GM23248 (cell line): ENCODE data around the gene ARSG. TPM values are rescaled to one million over a fixed set of nuclear protein-coding genes. Genes with fewer than 3 reads are reported as not detected.
A peak's percentile ranks its signal among the peaks of the same experiment; 100 is the strongest.

Experiments used
- DNase-seq: peaks from one replicate; pipeline ENCODE4 v3.0.0-alpha.2; 2015
- H2AFZ ChIP-seq: fragments of 200-600 bp; sonication (generic); 2 replicates; pipeline ENCODE4 v1.6.1; 2016; ENCODE audit warnings: antibody characterized with exemption
- H3F3A ChIP-seq: fragments of 200-600 bp; sonication (generic); 2 replicates; pipeline ENCODE4 v1.6.1; 2016; ENCODE audit warnings: mild to moderate bottlenecking, antibody characterized with exemption, mixed run types; ENCODE audit not compliant: insufficient read depth
- H3K27ac ChIP-seq: fragments of 200-600 bp; sonication (generic); 2 replicates; pipeline ENCODE4 v1.5.1; 2016; ENCODE audit warnings: mild to moderate bottlenecking
- H3K27me3 ChIP-seq: fragments of 200-600 bp; sonication (generic); replicated peaks from 2 replicates; pipeline ENCODE4 v1.6.1; 2016; ENCODE audit warnings: mild to moderate bottlenecking; ENCODE audit not compliant: insufficient read depth
- H3K36me3 ChIP-seq: fragments of 200-600 bp; sonication (generic); 2 replicates; pipeline ENCODE4 v1.6.1; 2016; ENCODE audit warnings: low read depth, mild to moderate bottlenecking
- H3K4me1 ChIP-seq: fragments of 200-600 bp; sonication (generic); 2 replicates; pipeline ENCODE4 v1.6.1; 2016; ENCODE audit warnings: mild to moderate bottlenecking; ENCODE audit not compliant: insufficient read depth
- H3K4me2 ChIP-seq: fragments of 200-600 bp; sonication (generic); one replicate; pipeline ENCODE4 v1.6.1; 2016; ENCODE audit warnings: mild to moderate bottlenecking; ENCODE audit not compliant: unreplicated experiment
- H3K4me3 ChIP-seq: fragments of 200-600 bp; sonication (generic); 2 replicates; pipeline ENCODE4 v1.5.1; 2016; ENCODE audit warnings: mild to moderate bottlenecking
- H3K79me2 ChIP-seq: fragments of 200-600 bp; sonication (generic); 2 replicates; pipeline ENCODE4 v1.6.1; 2016; ENCODE audit warnings: mild to moderate bottlenecking; ENCODE audit not compliant: insufficient read depth
- H3K9ac ChIP-seq: fragments of 200-600 bp; sonication (generic); 2 replicates; pipeline ENCODE4 v1.6.1; 2016; ENCODE audit warnings: mild to moderate bottlenecking
- H3K9me2 ChIP-seq: fragments of 200-600 bp; sonication (generic); 2 replicates; pipeline ENCODE4 v1.6.1; 2016; ENCODE audit warnings: mixed run types, mild to moderate bottlenecking, moderate library complexity; ENCODE audit not compliant: insufficient read depth
- H3K9me3 ChIP-seq: fragments of 200-600 bp; sonication (generic); one replicate; pipeline ENCODE4 v1.6.1; 2017; ENCODE audit warnings: low read depth
- H4K20me1 ChIP-seq: fragments of 200-600 bp; sonication (generic); 2 replicates; pipeline ENCODE4 v1.6.0; 2016; ENCODE audit not compliant: insufficient read depth
- EZH2 ChIP-seq: fragments of 200-600 bp; sonication (generic); IDR thresholded peaks from 2 replicates; pipeline ENCODE4 v1.6.1; 2018; ENCODE audit warnings: antibody characterized with exemption, mild to moderate bottlenecking; ENCODE audit not compliant: insufficient read depth, poor library complexity, severe bottlenecking
- EZH2phosphoT487 ChIP-seq: fragments of 200-600 bp; sonication (generic); IDR thresholded peaks from 2 replicates; pipeline ENCODE4 v1.6.1; 2018; ENCODE audit warnings: antibody characterized with exemption, moderate library complexity, mild to moderate bottlenecking, low read depth; ENCODE audit not compliant: insufficient read depth
- WGBS, 2 experiments: methylation state at CpG; one replicate each; pipeline ENCODE4 v1.1.6; 2015 to 2017; ENCODE audit warnings: low lambda C conversion rate in 2 of 2, low coverage in 1 of 2; ENCODE audit errors: missing lambda C conversion rate in 2 of 2; 5-methylcytosine and 5-hydroxymethylcytosine counted together
- in situ Hi-C: fragments of 300-500 bp; cut with MboI; formaldehyde crosslinking; loops from 2 replicates; pipeline ENCODE4 v1.15.0; 2020
- polyA plus RNA-seq: library from polyadenylated mRNA; unstranded; fragments of >200 nt; fragmentation: Nextera tagmentation; extraction: Ambion mirVana; gene quantifications from 2 replicates; pipeline ENCODE4 v1.2.1, GENCODE V29; 2016
- total RNA-seq: library from RNA; depleted of rRNA; stranded (reverse); fragments of >200 nt; shearing (Covaris generic); gene quantifications from 2 replicates; pipeline ENCODE4 v1.2.3, GENCODE V29; 2014

The ARSG gene
- total and polyA plus RNA-seq, 2 experiments from 2014 or later = 2.8 to 5.6 TPM

DNA sequence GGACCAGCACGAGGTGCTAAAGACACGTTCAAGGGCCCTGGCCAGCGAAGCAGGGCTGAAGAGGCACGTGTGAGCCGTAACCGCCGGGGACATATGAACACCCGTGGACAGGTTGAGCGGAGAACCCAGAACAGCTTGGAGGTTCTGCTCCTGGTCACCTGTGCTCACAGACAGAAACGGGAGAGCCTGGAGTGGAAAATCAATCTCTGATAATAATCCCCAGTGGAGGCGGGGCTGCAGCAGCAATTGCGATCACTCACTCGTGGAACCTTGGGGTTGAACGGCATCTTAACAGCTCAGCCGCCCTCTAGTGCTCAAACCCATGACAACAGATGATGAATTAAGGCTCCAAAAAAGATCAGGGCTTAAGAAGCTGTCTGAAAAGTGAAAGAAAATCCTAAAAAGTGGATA is 140.4 kb downstream of the ARSG start:
- H3K9me3 ChIP-seq = no peaks in the 10 kb centered on the region
- TF ChIP-seq EZH2phosphoT487 (no peak), EZH2 (no peak)
- H3K27ac ChIP-seq = no peak overlapping the region
- H3K9me2 ChIP-seq = no peaks in the 10 kb centered on the region
- no peaks in the 10 kb centered on the region for H3K27me3 ChIP-seq
- no peak overlapping the region for H3K9ac ChIP-seq
- H2AFZ ChIP-seq = no peak overlapping the region
- 68 to 73% methylated on average over 15 of the region's 15 CpGs for WGBS, 2 experiments
- DNase-seq = peak; percentile 55
- H3F3A ChIP-seq = 0 out of 2 replicates have a peak, but pooled peaks cover 5% of the 10 kb centered on the region
- H3K36me3 ChIP-seq = peaks cover 63% of the 10 kb centered on the region
- H3K4me1 ChIP-seq = peaks cover 10% of the 10 kb centered on the region
- H3K79me2 ChIP-seq = no peaks in the 10 kb centered on the region
- H3K4me3 ChIP-seq = no peak overlapping the region
- in situ Hi-C loops = no loop called here
- no peaks in the 10 kb centered on the region for H4K20me1 ChIP-seq
- H3K4me2 ChIP-seq = no peak overlapping the region

- 91 to 92% methylated on average over 14 of the region's 14 CpGs for WGBS, 2 experiments
- H2AFZ ChIP-seq = no peak overlapping the region
- H3K27ac ChIP-seq = no peak overlapping the region
- in situ Hi-C loops = no loop called here
- no peak overlapping the region for H3K9ac ChIP-seq
- H3K9me2 ChIP-seq = no peaks in the 10 kb centered on the region
- peaks cover 58% of the 10 kb centered on the region for H3K36me3 ChIP-seq
- H3K4me2 ChIP-seq = no peak overlapping the region
- H3K4me3 ChIP-seq = no peak overlapping the region
- peaks cover 13% of the 10 kb centered on the region for H3K4me1 ChIP-seq
- TF ChIP-seq EZH2phosphoT487 = no peak
- TF ChIP-seq EZH2 = no peak
- DNase-seq = no peak
- H4K20me1 ChIP-seq = no peaks in the 10 kb centered on the region
- 0 out of 2 replicates have a peak, but pooled peaks cover 5% of the 10 kb centered on the region for H3F3A ChIP-seq
- H3K9me3 ChIP-seq = no peaks in the 10 kb centered on the region
- no peaks in the 10 kb centered on the region for H3K79me2 ChIP-seq
- no peaks in the 10 kb centered on the region for H3K27me3 ChIP-seq
Observed at GRCh38 chr17:68432086-68432864, 141.0 kb downstream of the ARSG start.

DNA sequence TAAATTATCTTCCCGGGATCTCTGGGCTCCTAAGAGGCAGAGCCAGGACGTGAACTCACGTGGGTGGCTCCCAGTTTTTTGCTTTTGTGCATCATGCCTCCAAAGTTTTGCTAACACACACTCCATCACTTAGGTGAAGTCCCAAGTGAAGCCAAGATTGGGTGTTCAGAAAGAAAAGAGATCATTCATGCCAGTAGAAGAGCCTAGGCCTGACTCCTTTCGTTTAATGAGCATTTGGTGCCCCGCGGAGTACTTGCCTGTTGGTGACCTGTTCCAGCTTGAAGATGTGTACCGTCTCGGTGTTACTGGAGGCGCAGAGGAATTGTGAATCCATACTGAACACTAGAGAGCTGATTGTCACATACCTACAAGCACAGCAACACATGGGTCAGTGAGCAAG is 141.9 kb downstream of the ARSG start:
- Histone ChIP-seq H3F3A (0 out of 2 replicates have a peak, but pooled peaks cover 5% of the 10 kb centered on the region), H4K20me1 (no peaks in the 10 kb centered on the region), H3K36me3 (peaks cover 53% of the 10 kb centered on the region), H3K9me2 (no peaks in the 10 kb centered on the region), H3K9ac (no peak overlapping the region), H3K4me1 (peaks cover 13% of the 10 kb centered on the region), H3K4me2 (no peak overlapping the region), H3K79me2 (no peaks in the 10 kb centered on the region), H3K4me3 (no peak overlapping the region), H3K27me3 (no peaks in the 10 kb centered on the region), H3K9me3 (no peaks in the 10 kb centered on the region), H3K27ac (no peak overlapping the region), H2AFZ (no peak overlapping the region)
- DNase-seq = no peak
- TF ChIP-seq EZH2 = no peak
- no peak for TF ChIP-seq EZH2phosphoT487
- WGBS, 2 experiments = 94% methylated on average over 9 of the region's 9 CpGs
- in situ Hi-C loops = no loop called here

- H3K4me2 ChIP-seq = no peak overlapping the region
- H3K79me2 ChIP-seq = no peaks in the 10 kb centered on the region
- DNase-seq = no peak
- no peak overlapping the region for H2AFZ ChIP-seq
- no peak overlapping the region for H3K27ac ChIP-seq
- H3K36me3 ChIP-seq = peaks cover 45% of the 10 kb centered on the region
- no peak overlapping the region for H3K4me3 ChIP-seq
- in situ Hi-C loops = no loop called here
- H3F3A ChIP-seq = peaks cover 8% of the 10 kb centered on the region; the same call in 1 of the 2 replicates
- H4K20me1 ChIP-seq = no peaks in the 10 kb centered on the region
- peaks cover 13% of the 10 kb centered on the region for H3K4me1 ChIP-seq
- no peaks in the 10 kb centered on the region for H3K9me3 ChIP-seq
- H3K9ac ChIP-seq = no peak overlapping the region
- WGBS, 2 experiments = 80 to 84% methylated on average over 12 of the region's 12 CpGs
- no peaks in the 10 kb centered on the region for H3K9me2 ChIP-seq
- TF ChIP-seq EZH2 (no peak), EZH2phosphoT487 (no peak)
- no peaks in the 10 kb centered on the region for H3K27me3 ChIP-seq
Observed at GRCh38 chr17:68433911-68434508, 142.7 kb downstream of the ARSG start.
